Islet of Langerhans (tissue), 1 donor: ENCODE results near the gene LRRC30.

Source experiments
- FAIRE-seq: peaks from one replicate; lab custom pipeline; 2011; peaks lifted over from hg19 to GRCh38; lab: Jason Lieb, UNC

Gene LRRC30

GRCh38 chr18:7237673-7238272 is 6.9 kb downstream of the LRRC30 start:
- no peak for FAIRE-seq

GRCh38 chr18:7242926-7243325 is 12.0 kb downstream of the LRRC30 start:
- no peak for FAIRE-seq

GRCh38 chr18:7248877-7249276 is 18.0 kb downstream of the LRRC30 start:
- FAIRE-seq: no peak

- no peak for FAIRE-seq
Observed at GRCh38 chr18:7254163-7254562, 23.3 kb downstream of the LRRC30 start.

- FAIRE-seq: no peak
Observed at GRCh38 chr18:7255054-7255453, 24.2 kb downstream of the LRRC30 start.

- no peak for FAIRE-seq
Observed at GRCh38 chr18:7255643-7256042, 24.8 kb downstream of the LRRC30 start.

GRCh38 chr18:7256618-7257425 is 25.9 kb downstream of the LRRC30 start:
- no peak for FAIRE-seq

- no peak for FAIRE-seq
Observed at GRCh38 chr18:7257426-7257740, 26.5 kb downstream of the LRRC30 start.

- no peak for FAIRE-seq
Observed at GRCh38 chr18:7259475-7259874, 28.6 kb downstream of the LRRC30 start.

- FAIRE-seq: no peak
Observed at GRCh38 chr18:7261199-7261598, 30.3 kb downstream of the LRRC30 start.

GRCh38 chr18:7267973-7268372 is 37.1 kb downstream of the LRRC30 start:
- FAIRE-seq: no peak

GRCh38 chr18:7269942-7270341 is 39.1 kb downstream of the LRRC30 start:
- FAIRE-seq: no peak

- FAIRE-seq: peak; percentile 30
Observed at GRCh38 chr18:7272311-7273049, 41.6 kb downstream of the LRRC30 start.

- FAIRE-seq: no peak
Observed at GRCh38 chr18:7273301-7273921, 42.5 kb downstream of the LRRC30 start.

- FAIRE-seq: no peak
Observed at GRCh38 chr18:7281579-7281978, 50.7 kb downstream of the LRRC30 start.
